Activated naive CD8-positive, alpha-beta T cell (primary cell): Measurements from ENCODE around the gene ERVFRD-1.
A peak's percentile ranks its signal among the peaks of the same experiment; 100 is the strongest.
"Not testable (repeated sequence)": the region's sequence is repeated elsewhere in the genome, so short reads cannot be mapped to it uniquely, and the experiment has no call there.

ENCODE experiments used
- H3K27ac Mint-ChIP-seq: one replicate; pipeline ENCODE4 v1.8.0; 2021; ENCODE audit warnings: mixed read lengths
- H3K27me3 Mint-ChIP-seq: one replicate; pipeline ENCODE4 v1.8.0; 2021; ENCODE audit warnings: mixed read lengths
- H3K36me3 Mint-ChIP-seq: one replicate; pipeline ENCODE4 v1.8.0; 2021; ENCODE audit warnings: mixed read lengths
- H3K4me1 Mint-ChIP-seq: one replicate; pipeline ENCODE4 v1.8.0; 2021; ENCODE audit warnings: low read depth, mixed read lengths
- H3K4me3 Mint-ChIP-seq: one replicate; pipeline ENCODE4 v1.8.0; 2021; ENCODE audit warnings: mild to moderate bottlenecking, mixed read lengths
- H3K9me3 Mint-ChIP-seq: one replicate; pipeline ENCODE4 v1.8.0; 2021; ENCODE audit warnings: low read depth, mixed read lengths

The ERVFRD-1 gene

DNA sequence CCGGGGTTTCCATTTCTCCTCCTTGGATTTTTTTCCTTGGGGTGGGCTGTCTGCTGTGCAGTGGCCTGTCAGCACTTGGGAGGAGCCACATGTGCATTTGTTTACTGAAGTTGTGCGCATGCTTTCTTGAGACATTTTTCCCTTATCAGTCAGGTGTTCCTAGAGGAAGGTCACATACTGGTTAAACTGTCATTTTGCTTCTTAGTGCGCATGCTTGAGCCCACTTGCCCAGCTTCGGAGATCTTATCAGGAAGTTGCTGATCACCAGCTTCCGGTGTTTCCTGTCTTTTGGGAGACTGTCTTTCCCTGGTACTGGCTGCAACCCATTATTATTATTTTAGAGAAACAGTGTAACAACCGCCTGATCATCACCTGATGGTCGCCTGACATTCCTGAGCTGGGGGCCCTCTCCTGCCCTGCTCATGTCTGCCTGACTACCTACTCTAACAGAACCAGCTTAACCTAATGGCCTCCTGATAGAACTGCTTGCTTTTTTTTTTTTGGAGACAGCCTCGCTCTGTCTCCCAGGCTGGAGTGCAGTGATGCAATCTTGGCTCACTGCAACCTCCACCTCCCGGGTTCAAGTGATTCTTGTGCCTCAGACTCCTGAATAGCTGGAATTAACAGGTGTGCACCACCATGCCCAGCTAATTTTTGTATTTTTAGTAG, 378 bp upstream of the ERVFRD-1 start:
- H3K36me3 Mint-ChIP-seq, result peaks cover 2% of the 10 kb centered on the region
- no peak overlapping the region for H3K27ac Mint-ChIP-seq

DNA sequence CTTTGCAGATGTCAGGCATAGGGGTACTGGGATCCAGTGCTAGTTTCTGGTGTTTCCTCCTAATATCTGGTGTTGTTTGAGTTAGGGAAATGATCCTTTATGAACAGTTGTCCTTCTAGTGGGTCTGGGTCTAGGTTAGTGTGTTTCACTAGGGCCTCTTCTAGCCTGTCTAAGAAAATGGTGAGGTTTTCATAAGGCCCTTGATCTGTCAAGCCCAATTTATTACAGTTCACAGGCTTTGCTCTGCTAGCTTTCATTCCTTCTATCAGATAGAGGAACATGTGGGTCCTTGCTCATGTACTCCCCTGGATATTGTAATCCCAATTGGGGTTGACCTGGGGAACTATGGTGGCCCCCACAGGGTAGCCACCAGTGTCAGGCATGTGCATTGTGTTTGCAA, 2.8 kb downstream of the ERVFRD-1 start:
- no peaks in the 10 kb centered on the region for H3K27me3 Mint-ChIP-seq
- H3K36me3 Mint-ChIP-seq, result peaks cover 4% of the 10 kb centered on the region
- no peaks in the 10 kb centered on the region for H3K9me3 Mint-ChIP-seq
- H3K27ac Mint-ChIP-seq, result no peak overlapping the region
- peaks cover 38% of the 10 kb centered on the region for H3K4me1 Mint-ChIP-seq
- H3K4me3 Mint-ChIP-seq, result no peak overlapping the region

More for the DNA sequence above, 378 bp upstream of the ERVFRD-1 start:
- peaks cover 40% of the 10 kb centered on the region for H3K4me1 Mint-ChIP-seq
- peak overlapping the region; percentile 63 for H3K4me3 Mint-ChIP-seq
- no peaks in the 10 kb centered on the region for H3K9me3 Mint-ChIP-seq
- H3K27me3 Mint-ChIP-seq, result no peaks in the 10 kb centered on the region

DNA sequence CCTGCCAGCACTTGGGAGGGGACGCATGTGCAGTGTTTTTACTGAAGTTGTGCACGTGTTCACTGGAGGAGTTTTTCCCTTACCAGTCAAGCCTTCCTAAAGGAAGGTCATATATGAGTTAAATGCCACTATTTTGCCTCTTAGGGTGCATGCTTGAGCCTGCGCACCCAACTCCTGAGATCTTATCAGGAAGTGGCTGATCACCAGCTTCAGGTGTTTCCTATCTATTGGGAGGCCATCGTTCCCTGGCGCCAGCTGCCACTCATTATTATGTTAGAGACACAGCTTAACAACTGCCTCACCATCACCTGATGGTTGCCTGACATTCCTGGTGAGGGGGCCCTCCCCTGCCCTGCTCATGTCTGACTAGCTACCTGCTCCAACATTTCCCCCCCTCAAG, 8.5 kb downstream of the ERVFRD-1 start:
- peaks cover 34% of the 10 kb centered on the region for H3K4me1 Mint-ChIP-seq
- peaks cover 15% of the 10 kb centered on the region for H3K36me3 Mint-ChIP-seq
- no peaks in the 10 kb centered on the region for H3K27me3 Mint-ChIP-seq
- no peak overlapping the region for H3K27ac Mint-ChIP-seq
- H3K9me3 Mint-ChIP-seq, result no peaks in the 10 kb centered on the region
- H3K4me3 Mint-ChIP-seq, result no peak overlapping the region

DNA sequence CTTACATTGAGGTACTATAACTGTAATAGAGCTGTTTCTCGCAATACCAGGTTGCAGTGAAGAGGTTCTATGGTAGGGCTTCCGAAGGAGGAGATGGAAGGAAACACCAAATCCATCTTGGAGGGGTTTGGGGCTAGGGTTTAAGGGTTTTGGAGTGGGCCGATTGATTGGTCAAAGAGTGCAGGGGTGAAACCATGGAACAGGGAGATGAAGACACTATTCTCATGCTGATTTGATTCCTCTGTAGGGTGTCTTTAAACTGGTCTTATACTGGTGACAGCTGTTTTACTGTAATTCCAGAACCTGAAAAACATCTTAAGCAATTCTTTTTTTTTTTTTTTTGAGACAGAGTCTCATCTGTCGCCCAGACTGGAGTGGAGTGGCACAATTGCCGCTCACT, 10.1 kb downstream of the ERVFRD-1 start:
- Mint-ChIP-seq H3K4me1 (peaks cover 33% of the 10 kb centered on the region), H3K27ac (no peak overlapping the region), H3K36me3 (peaks cover 12% of the 10 kb centered on the region), H3K9me3 (no peaks in the 10 kb centered on the region), H3K27me3 (no peaks in the 10 kb centered on the region), H3K4me3 (no peak overlapping the region)

DNA sequence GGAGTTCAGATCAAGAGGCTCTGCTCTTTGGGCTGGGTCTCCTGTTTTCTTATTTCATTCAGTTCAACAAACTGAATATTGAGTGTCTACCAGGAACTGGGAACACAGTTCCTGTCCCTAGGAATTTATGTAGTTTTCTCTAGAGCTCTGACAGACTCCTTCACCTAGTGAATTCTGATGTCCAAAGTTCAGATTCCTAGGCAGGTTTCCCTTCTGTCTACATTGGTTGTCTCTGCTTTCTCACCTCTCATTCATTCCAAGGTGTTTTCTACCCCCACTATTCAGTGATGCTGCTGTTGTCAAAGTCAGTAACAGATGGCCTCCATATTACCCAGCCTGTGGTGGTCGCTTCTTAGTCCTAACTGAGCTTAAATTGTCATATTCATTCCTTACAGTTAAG, 13.5 kb downstream of the ERVFRD-1 start:
- Mint-ChIP-seq H3K4me1 (peaks cover 45% of the 10 kb centered on the region), H3K9me3 (no peaks in the 10 kb centered on the region), H3K36me3 (peaks cover 11% of the 10 kb centered on the region), H3K27ac (no peak overlapping the region), H3K4me3 (no peak overlapping the region), H3K27me3 (no peaks in the 10 kb centered on the region)

DNA sequence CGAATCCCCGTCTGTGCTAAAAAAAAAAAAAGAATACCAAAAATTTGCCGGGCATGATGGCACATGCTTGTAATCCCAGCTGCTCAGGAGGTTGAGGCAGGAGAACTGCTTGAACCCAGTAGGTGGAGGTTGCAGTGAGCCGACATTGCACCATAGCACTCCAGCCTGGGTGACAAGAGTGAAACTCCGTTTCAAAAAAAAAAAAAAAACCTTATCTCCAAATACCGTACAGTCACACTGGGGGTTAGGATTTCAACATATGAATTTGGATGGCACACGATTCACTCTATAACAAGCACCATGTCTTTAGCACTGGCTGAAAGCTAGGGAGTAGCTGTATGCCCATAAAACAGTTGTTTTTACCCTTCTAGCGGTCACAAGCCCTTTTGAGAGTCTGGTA, 14.0 kb downstream of the ERVFRD-1 start:
- Mint-ChIP-seq H3K4me3 (no peak overlapping the region), H3K27ac (no peak overlapping the region), H3K4me1 (peaks cover 46% of the 10 kb centered on the region)

DNA sequence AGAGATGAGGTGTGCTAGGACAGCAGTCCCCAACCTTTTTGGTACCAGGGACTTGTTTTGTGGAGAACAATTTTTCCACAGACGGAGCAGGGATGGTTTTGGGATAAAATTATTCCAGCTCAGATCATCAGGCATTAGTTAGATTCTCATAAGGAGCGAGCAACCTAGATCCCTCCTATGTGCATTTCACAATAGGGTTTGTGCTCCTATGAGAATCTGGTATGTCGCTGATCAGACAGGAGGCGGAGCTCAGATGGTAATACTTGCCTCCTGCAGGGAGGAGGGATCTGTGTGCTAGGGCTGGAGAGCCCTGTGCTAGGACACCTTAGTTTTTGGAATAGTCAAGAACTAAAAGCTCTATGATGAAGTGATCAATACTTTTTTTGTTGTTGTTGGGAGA, 15.4 kb downstream of the ERVFRD-1 start:
- no peak overlapping the region for H3K27ac Mint-ChIP-seq
- peaks cover 40% of the 10 kb centered on the region for H3K4me1 Mint-ChIP-seq
- no peaks in the 10 kb centered on the region for H3K27me3 Mint-ChIP-seq
- H3K4me3 Mint-ChIP-seq, result peak overlapping the region; percentile 95
- H3K36me3 Mint-ChIP-seq, result peaks cover 8% of the 10 kb centered on the region
- H3K9me3 Mint-ChIP-seq, result no peaks in the 10 kb centered on the region

More for the DNA sequence above, 14.0 kb downstream of the ERVFRD-1 start:
- H3K27me3 Mint-ChIP-seq, result no peaks in the 10 kb centered on the region
- peaks cover 11% of the 10 kb centered on the region for H3K36me3 Mint-ChIP-seq
- H3K9me3 Mint-ChIP-seq, result no peaks in the 10 kb centered on the region

- H3K27ac Mint-ChIP-seq, result peak overlapping the region; percentile 97
Observed at GRCh38 chr6:11094941-11095340, 16.6 kb downstream of the ERVFRD-1 start.

DNA sequence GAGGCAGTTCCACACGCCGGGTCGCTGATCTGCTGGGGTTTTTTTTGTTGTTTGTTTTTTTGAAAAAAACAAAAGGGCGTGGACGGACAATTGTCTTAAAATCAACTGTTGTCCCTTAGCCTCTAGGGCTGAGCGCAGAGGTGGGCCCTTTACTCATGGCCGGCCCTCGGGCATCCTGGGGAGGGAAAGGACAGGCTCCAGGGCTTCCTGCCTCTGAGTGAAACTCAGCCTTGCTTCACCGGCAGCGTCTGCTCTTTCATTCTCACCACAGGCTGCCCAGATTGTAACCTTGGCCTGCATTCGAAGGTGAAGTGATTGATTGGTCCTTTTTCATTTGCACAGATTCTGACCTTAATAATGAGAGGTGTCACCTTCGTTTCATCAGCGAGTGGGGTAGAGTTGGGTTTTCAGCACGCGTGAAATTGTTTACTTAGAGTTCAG, 17.1 kb downstream of the ERVFRD-1 start:
- peaks cover 33% of the 10 kb centered on the region for H3K4me1 Mint-ChIP-seq
- H3K27ac Mint-ChIP-seq, result peak overlapping the region; percentile 97

More at GRCh38 chr6:11094941-11095340, 16.6 kb downstream of the ERVFRD-1 start:
- peaks cover 34% of the 10 kb centered on the region for H3K4me1 Mint-ChIP-seq
- no peaks in the 10 kb centered on the region for H3K9me3 Mint-ChIP-seq
- no peaks in the 10 kb centered on the region for H3K27me3 Mint-ChIP-seq
- peak overlapping the region; percentile 95 for H3K4me3 Mint-ChIP-seq
- H3K36me3 Mint-ChIP-seq, result peaks cover 3% of the 10 kb centered on the region

GRCh38 chr6:11093626-11094410, 17.7 kb downstream of the ERVFRD-1 start, which contains the start of gene SMIM13:
TSS of gene SMIM13 (plus strand) at chr6:11093834. CDS start at chr6:11094314, 480 bp downstream.
- peak within 1 kb of the TSS; percentile 97 for H3K27ac Mint-ChIP-seq
- no peaks in the 10 kb centered on the region for H3K27me3 Mint-ChIP-seq
- H3K4me3 Mint-ChIP-seq, result peak within 1 kb of the TSS; percentile 95
- peaks cover 31% of the 10 kb centered on the region for H3K4me1 Mint-ChIP-seq
- no peaks in the 10 kb centered on the region for H3K9me3 Mint-ChIP-seq
- no peaks in the 10 kb centered on the region for H3K36me3 Mint-ChIP-seq

More for the DNA sequence above, 17.1 kb downstream of the ERVFRD-1 start:
- Mint-ChIP-seq H3K27me3 (no peaks in the 10 kb centered on the region), H3K36me3 (peaks cover 1% of the 10 kb centered on the region), H3K9me3 (no peaks in the 10 kb centered on the region), H3K4me3 (peak overlapping the region; percentile 95)

DNA sequence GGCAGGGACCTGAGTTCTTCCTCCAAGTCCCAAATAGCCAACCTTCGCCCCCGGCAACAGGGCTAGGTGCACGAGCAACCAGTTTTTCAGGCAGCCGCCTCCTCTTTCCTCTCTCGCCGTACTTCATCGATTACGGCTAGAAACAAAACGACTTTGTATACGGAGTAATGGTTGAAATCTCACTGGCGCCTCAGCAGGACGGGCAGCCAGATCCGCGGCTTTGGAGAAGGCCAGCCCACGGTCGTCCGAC, 18.2 kb downstream of the ERVFRD-1 start:
- Mint-ChIP-seq H3K4me1 (peaks cover 30% of the 10 kb centered on the region), H3K4me3 (peak overlapping the region; percentile 95), H3K27ac (peak overlapping the region; percentile 97), H3K36me3 (no peaks in the 10 kb centered on the region), H3K9me3 (no peaks in the 10 kb centered on the region), H3K27me3 (no peaks in the 10 kb centered on the region)

GRCh38 chr6:11092668-11093375, 18.7 kb downstream of the ERVFRD-1 start:
- Mint-ChIP-seq H3K27ac (peak overlapping the region; percentile 97), H3K9me3 (no peaks in the 10 kb centered on the region), H3K4me1 (peaks cover 30% of the 10 kb centered on the region), H3K36me3 (no peaks in the 10 kb centered on the region), H3K4me3 (peak overlapping the region; percentile 95), H3K27me3 (no peaks in the 10 kb centered on the region)

- not testable (repeated sequence) for H3K9me3 Mint-ChIP-seq, H3K27ac Mint-ChIP-seq, H3K27me3 Mint-ChIP-seq, H3K4me3 Mint-ChIP-seq, H3K36me3 Mint-ChIP-seq
- peaks cover 25% of the 10 kb centered on the region for H3K4me1 Mint-ChIP-seq
Observed at GRCh38 chr6:11091141-11091540, 20.4 kb downstream of the ERVFRD-1 start.

DNA sequence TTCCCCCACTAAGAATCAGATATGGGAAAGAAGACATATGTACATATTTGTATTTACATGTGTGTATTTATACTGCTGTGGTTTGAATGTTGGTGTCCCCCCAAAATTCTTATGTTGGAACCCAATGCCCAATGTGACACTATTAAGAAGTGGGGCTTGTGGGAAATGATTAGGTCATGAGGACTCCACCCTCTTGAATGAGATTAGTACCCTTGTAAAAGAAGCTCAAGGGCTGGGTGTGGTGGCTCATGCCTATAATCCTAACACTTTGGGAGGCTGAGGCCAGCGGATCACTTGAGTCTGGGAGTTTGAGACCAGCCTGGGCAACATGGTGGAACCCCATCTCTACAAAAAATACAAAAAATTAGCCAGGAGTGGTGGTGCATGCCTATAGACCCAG, 21.8 kb downstream of the ERVFRD-1 start:
- Mint-ChIP-seq H3K27ac (no peak overlapping the region), H3K27me3 (peaks cover 2% of the 10 kb centered on the region), H3K36me3 (no peaks in the 10 kb centered on the region), H3K9me3 (no peaks in the 10 kb centered on the region), H3K4me3 (no peak overlapping the region), H3K4me1 (peaks cover 12% of the 10 kb centered on the region)

DNA sequence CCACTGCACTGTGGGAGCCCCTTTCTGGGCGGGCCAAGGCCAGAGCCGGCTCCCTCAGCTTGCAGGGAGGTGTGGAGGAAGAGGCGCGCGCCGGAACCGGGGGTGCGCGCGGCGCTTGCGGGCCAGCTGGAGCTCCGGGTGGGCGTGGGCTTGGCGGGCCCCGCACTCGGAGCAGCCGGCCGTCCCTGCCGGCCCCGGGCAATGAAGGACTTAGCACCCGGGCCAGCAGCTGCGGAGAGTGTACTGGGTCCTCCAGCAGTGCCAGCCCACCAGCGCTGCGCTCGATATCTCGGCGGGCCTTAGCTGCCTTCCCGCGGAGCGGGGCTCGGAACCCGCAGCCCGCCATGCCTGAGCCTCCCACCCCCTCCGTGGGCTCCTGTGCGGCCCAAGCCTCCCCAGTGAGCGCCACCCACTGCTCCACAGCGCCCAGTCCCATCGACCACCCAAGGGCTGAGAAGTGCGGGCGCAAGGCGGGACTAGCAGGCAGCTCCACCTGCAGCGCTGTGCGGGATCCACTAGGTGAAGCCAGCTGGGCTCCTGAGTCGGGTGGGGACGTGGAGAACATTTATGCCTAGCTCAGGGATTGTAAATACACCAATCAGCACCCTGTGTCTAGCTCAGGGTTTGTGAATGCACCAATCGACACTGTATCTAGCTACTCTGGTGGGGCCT, 24.2 kb downstream of the ERVFRD-1 start:
- H3K27me3 Mint-ChIP-seq, H3K4me3 Mint-ChIP-seq, H3K27ac Mint-ChIP-seq, H3K9me3 Mint-ChIP-seq, H3K4me1 Mint-ChIP-seq, H3K36me3 Mint-ChIP-seq: not testable (repeated sequence)
